GM21529 (cell line): Measurements from ENCODE around the gene SEMA3C.

Experiments used
- ATAC-seq: cut with Tn5 transposase; IDR thresholded peaks from one replicate; pipeline ENCODE4 v1.9.1; 2021; ENCODE audit not compliant: unreplicated experiment

The SEMA3C gene

GRCh38 chr7:80827239-80827633 lies 91.6 kb downstream of the SEMA3C start:
- no peak for ATAC-seq

- no peak for ATAC-seq
Measured at GRCh38 chr7:80826520-80827238, 92.2 kb downstream of the SEMA3C start.

GRCh38 chr7:80825499-80825898 lies 93.4 kb downstream of the SEMA3C start:
- ATAC-seq: no peak

- ATAC-seq: no peak
Measured at GRCh38 chr7:80824253-80824652, 94.6 kb downstream of the SEMA3C start.

- no peak for ATAC-seq
Measured at GRCh38 chr7:80823057-80823456, 95.8 kb downstream of the SEMA3C start.

GRCh38 chr7:80821771-80822319 lies 97.0 kb downstream of the SEMA3C start:
- no peak for ATAC-seq

- no peak for ATAC-seq
Measured at GRCh38 chr7:80819503-80819902, 99.3 kb downstream of the SEMA3C start.

- no peak for ATAC-seq
Measured at GRCh38 chr7:80818181-80818580, 100.7 kb downstream of the SEMA3C start.

GRCh38 chr7:80816806-80817205 lies 102.0 kb downstream of the SEMA3C start:
- no peak for ATAC-seq

- no peak for ATAC-seq
Measured at GRCh38 chr7:80815733-80816132, 103.1 kb downstream of the SEMA3C start.

- ATAC-seq: no peak
Measured at GRCh38 chr7:80809545-80809944, 109.3 kb downstream of the SEMA3C start.

GRCh38 chr7:80807166-80807900 lies 111.5 kb downstream of the SEMA3C start:
- no peak for ATAC-seq

GRCh38 chr7:80806663-80807062 lies 112.2 kb downstream of the SEMA3C start:
- ATAC-seq: no peak

- ATAC-seq: no peak
Measured at GRCh38 chr7:80804589-80804988, 114.3 kb downstream of the SEMA3C start.

GRCh38 chr7:80802527-80802926 lies 116.3 kb downstream of the SEMA3C start:
- ATAC-seq: no peak

GRCh38 chr7:80794631-80795573 lies 123.9 kb downstream of the SEMA3C start:
- ATAC-seq: no peak

GRCh38 chr7:80791509-80791929 lies 127.3 kb downstream of the SEMA3C start:
- no peak for ATAC-seq

- no peak for ATAC-seq
Measured at GRCh38 chr7:80790877-80791276, 128.0 kb downstream of the SEMA3C start.

- ATAC-seq: no peak
Measured at GRCh38 chr7:80787721-80788120, 131.1 kb downstream of the SEMA3C start.

- ATAC-seq: no peak
Measured at GRCh38 chr7:80785961-80786536, 132.8 kb downstream of the SEMA3C start.

- ATAC-seq: no peak
Measured at GRCh38 chr7:80785276-80785675, 133.6 kb downstream of the SEMA3C start.
